GM12872 (cell line): ENCODE measurements around the gene PIP4K2A.

ENCODE experiments used
- CTCF ChIP-seq: IDR thresholded peaks from 3 replicates; pipeline ENCODE4 v1.5.1; 2011; ENCODE audit warnings: low read depth, mild to moderate bottlenecking, low read length, moderate library complexity; ENCODE audit not compliant: insufficient read depth

The PIP4K2A gene

GRCh38 chr10:22705527-22705926, 8.9 kb downstream of the PIP4K2A start:
- TF ChIP-seq CTCF = no peak

DNA sequence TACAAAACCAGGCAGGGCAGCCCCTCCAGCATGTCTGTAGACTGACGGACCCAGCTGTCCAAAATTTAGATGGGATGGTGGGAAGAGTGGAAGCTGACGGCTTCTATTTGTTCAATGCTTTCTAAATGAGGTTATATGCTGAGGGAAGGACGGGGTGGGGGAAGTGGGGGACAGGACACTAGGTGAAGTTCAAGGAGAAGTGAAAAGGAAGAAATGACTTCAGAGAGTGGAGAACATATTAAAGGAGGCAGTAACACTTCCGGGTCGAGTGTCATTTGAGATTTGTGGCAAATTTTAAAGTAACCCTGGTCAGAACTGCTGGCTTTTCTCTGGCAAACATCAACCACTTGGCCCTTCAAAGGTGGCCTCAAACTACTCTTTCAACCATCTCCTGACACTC, 9.4 kb downstream of the PIP4K2A start:
- TF ChIP-seq CTCF = no peak

- TF ChIP-seq CTCF = no peak
Measured at GRCh38 chr10:22704471-22704911, 9.9 kb downstream of the PIP4K2A start.

DNA sequence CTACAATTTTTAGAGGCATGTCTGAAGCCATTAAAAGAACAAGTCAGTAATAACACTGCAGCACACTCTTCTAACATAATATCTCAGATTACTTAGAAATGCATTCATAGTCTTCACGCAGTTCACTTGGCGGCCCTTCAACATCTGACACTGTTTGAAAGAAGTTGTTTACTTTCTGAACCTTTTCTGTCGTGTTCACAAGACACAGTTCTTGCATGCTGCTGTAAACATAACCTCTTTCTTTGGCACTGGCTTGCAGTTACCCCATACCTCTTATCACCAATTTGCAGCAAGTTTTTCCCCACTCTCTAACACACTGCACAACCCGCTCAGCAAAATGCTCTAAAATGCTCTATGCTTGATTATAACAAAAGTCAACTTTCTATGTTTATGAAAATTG, 12.0 kb downstream of the PIP4K2A start:
- TF ChIP-seq CTCF = no peak

- TF ChIP-seq CTCF = no peak
Measured at GRCh38 chr10:22701132-22701826, 13.1 kb downstream of the PIP4K2A start.

- no peak for TF ChIP-seq CTCF
Measured at GRCh38 chr10:22700489-22700888, 13.9 kb downstream of the PIP4K2A start.

DNA sequence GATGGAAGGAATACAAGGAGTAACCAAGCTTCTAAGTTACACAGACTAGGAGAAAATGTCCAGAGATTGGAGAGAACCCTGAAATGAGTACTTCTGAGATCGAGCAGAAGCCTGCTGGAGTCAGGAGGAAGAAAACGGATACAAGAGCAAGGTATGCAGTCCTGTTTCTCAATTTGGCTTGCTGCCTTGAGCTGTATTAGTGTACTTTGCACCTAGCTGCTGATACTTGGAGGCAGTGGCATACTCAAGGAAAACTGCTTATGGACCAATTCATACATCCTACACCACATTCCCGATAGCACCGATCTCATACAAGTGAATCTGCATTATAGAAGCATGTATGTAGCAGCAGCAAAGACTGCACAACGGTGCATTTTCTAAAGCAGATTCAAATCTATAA, 14.4 kb downstream of the PIP4K2A start:
- no peak for TF ChIP-seq CTCF

GRCh38 chr10:22698941-22699440, 15.4 kb downstream of the PIP4K2A start:
- TF ChIP-seq CTCF = no peak
